Spleen (tissue), 7 donors: Measurements from ENCODE around the gene ABCF1.

Experiments used
- POLR2A ChIP-seq, 3 donors: fragments of 450-650 bp; IDR thresholded peaks; one replicate each; pipeline ENCODE4 v1.5.1; 2017; ENCODE audit warnings: antibody characterized with exemption in 3 of 3, mild to moderate bottlenecking in 1 of 3
- TF ChIP-seq, protein P1 (sequence below), 11 experiments: fragments of 200-600 bp in 7 of 11; fragments of 450-650 bp in 4 of 11; sonication (generic) in 4 of 11; IDR thresholded peaks in 8 of 11; conservative IDR thresholded peaks in 3 of 11; 1 replicate in 7 of 11; 2 replicates in 4 of 11; pipeline versions ENCODE4 v1.4.0 to v1.8.0; 2016 to 2021; ENCODE audit warnings: antibody characterized with exemption in 11 of 11, inconsistent platforms in 4 of 11, mild to moderate bottlenecking in 1 of 11
- donor health status: DM: no; HTN: no; CAD: no; lungs with moderate emphysema.
- donor health status: DM: no; HTN: no; CAD: no.
- donor health status: DM: no; HTN: no; CAD: no.

- TF ChIP-seq, protein P1, sequence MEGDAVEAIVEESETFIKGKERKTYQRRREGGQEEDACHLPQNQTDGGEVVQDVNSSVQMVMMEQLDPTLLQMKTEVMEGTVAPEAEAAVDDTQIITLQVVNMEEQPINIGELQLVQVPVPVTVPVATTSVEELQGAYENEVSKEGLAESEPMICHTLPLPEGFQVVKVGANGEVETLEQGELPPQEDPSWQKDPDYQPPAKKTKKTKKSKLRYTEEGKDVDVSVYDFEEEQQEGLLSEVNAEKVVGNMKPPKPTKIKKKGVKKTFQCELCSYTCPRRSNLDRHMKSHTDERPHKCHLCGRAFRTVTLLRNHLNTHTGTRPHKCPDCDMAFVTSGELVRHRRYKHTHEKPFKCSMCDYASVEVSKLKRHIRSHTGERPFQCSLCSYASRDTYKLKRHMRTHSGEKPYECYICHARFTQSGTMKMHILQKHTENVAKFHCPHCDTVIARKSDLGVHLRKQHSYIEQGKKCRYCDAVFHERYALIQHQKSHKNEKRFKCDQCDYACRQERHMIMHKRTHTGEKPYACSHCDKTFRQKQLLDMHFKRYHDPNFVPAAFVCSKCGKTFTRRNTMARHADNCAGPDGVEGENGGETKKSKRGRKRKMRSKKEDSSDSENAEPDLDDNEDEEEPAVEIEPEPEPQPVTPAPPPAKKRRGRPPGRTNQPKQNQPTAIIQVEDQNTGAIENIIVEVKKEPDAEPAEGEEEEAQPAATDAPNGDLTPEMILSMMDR (IDR thresholded peaks at IDR 0.05 in 8 of 11, conservative IDR thresholded peaks at IDR 0.05 in 3 of 11): peak in 5 of 11 experiments; percentile 6 to 51 (median 30)
- no peak for TF ChIP-seq POLR2A (IDR thresholded peaks at IDR 0.05)
These were observed 15.0 kb upstream of the ABCF1 start, which contains the start of gene GNL1 for GRCh38 chr6:30556066-30556905.
